Loucy (cell line): ENCODE results near the gene PCDHB7.
"Not testable (repeated sequence)": the region's sequence is repeated elsewhere in the genome, so short reads cannot be mapped to it uniquely, and the experiment has no call there.

Experiments used
- H2AFZ ChIP-seq: fragments of 200-600 bp; sonication (generic); 2 replicates; pipeline ENCODE4 v1.6.0; 2016; ENCODE audit warnings: antibody characterized with exemption, mild to moderate bottlenecking, low read length, moderate library complexity
- H3F3A ChIP-seq: fragments of 200-600 bp; 2 replicates; pipeline ENCODE4 v1.6.0; 2016; ENCODE audit warnings: antibody characterized with exemption, low read depth, mild to moderate bottlenecking
- H3K27me3 ChIP-seq: fragments of 200-600 bp; sonication (generic); 2 replicates; pipeline ENCODE4 v1.6.1; 2014; ENCODE audit warnings: low read length, mild to moderate bottlenecking; ENCODE audit not compliant: insufficient read depth, poor library complexity, severe bottlenecking
- H3K36me3 ChIP-seq: fragments of 200-600 bp; sonication (generic); 2 replicates; pipeline ENCODE4 v1.6.1; 2016; ENCODE audit warnings: low read length; ENCODE audit not compliant: insufficient read depth
- H3K4me1 ChIP-seq: fragments of 200-600 bp; sonication (generic); 2 replicates; pipeline ENCODE4 v1.5.1; 2014; ENCODE audit warnings: low read length, mild to moderate bottlenecking; ENCODE audit not compliant: insufficient read depth, poor library complexity, severe bottlenecking
- H3K4me2 ChIP-seq: fragments of 200-600 bp; sonication (generic); 2 replicates; pipeline ENCODE4 v1.6.0; 2014; ENCODE audit warnings: antibody characterized with exemption, low read length, low read depth, mild to moderate bottlenecking; ENCODE audit not compliant: poor library complexity, severe bottlenecking
- H3K4me3 ChIP-seq: fragments of 200-600 bp; sonication (generic); 2 replicates; pipeline ENCODE4 v1.5.1; 2014; ENCODE audit warnings: low read length, mild to moderate bottlenecking, mixed read lengths; ENCODE audit not compliant: poor library complexity, severe bottlenecking
- H3K79me2 ChIP-seq: fragments of 200-600 bp; sonication (generic); 2 replicates; pipeline ENCODE4 v1.6.1; 2014; ENCODE audit warnings: low read length; ENCODE audit not compliant: insufficient read depth
- H3K9ac ChIP-seq: fragments of 200-600 bp; sonication (generic); 2 replicates; pipeline ENCODE4 v1.6.0; 2014; ENCODE audit warnings: mild to moderate bottlenecking, low read depth, low read length, moderate library complexity; ENCODE audit not compliant: poor library complexity, severe bottlenecking
- H3K9me2 ChIP-seq: fragments of 200-600 bp; sonication (generic); replicated peaks from 2 replicates; pipeline ENCODE4 v1.6.1; 2016; ENCODE audit warnings: low read depth, low read length, mixed read lengths
- H3K9me3 ChIP-seq: fragments of 200-600 bp; sonication (generic); 2 replicates; pipeline ENCODE4 v1.6.1; 2014; ENCODE audit warnings: mild to moderate bottlenecking, antibody characterized with exemption, low read length, low read depth; ENCODE audit not compliant: insufficient read depth
- H4K20me1 ChIP-seq: fragments of 200-600 bp; sonication (generic); 2 replicates; pipeline ENCODE4 v1.6.0; 2014; ENCODE audit warnings: antibody characterized with exemption, low read length, mild to moderate bottlenecking; ENCODE audit not compliant: insufficient read depth, poor library complexity, severe bottlenecking
- CTCF ChIP-seq: fragments of 200-600 bp; sonication (generic); conservative IDR thresholded peaks from 2 replicates; pipeline ENCODE4 v1.5.1; 2014; ENCODE audit warnings: mild to moderate bottlenecking, antibody characterized with exemption, low read length
- EZH2phosphoT487 ChIP-seq: fragments of 200-600 bp; IDR thresholded peaks from 2 replicates; pipeline ENCODE4 v1.6.1; 2018; ENCODE audit warnings: antibody characterized with exemption, mild to moderate bottlenecking, moderate library complexity, borderline replicate concordance

The PCDHB7 gene

GRCh38 chr5:141135030-141135717 is 37.3 kb upstream of the PCDHB7 start, which contains the start of gene PCDHB5:
PCDHB5 (plus strand) TSS chr5:141135206; CDS start chr5:141135435, 229 bp downstream.
- Histone ChIP-seq H3K4me2 (no peak within 1 kb of the TSS), H3F3A (no peaks in the 10 kb centered on the region), H3K4me1 (no peaks in the 10 kb centered on the region), H3K4me3 (no peak within 1 kb of the TSS), H3K9ac (no peak within 1 kb of the TSS), H2AFZ (no peak within 1 kb of the TSS), H3K79me2 (no peaks in the 10 kb centered on the region), H4K20me1 (no peaks in the 10 kb centered on the region), H3K9me2 (no peaks in the 10 kb centered on the region), H3K9me3 (no peaks in the 10 kb centered on the region; the same call in 1 of the 2 replicates), H3K27me3 (no peaks in the 10 kb centered on the region), H3K36me3 (no peaks in the 10 kb centered on the region)
- TF ChIP-seq CTCF (no peak), EZH2phosphoT487 (no peak)

- no peak overlapping the region for H3K4me2 ChIP-seq
Observed at GRCh38 chr5:141135718-141136266, 36.7 kb upstream of the PCDHB7 start.

GRCh38 chr5:141137346-141137745 is 35.1 kb upstream of the PCDHB7 start:
- H3K9me3 ChIP-seq, H3K4me2 ChIP-seq, H3K36me3 ChIP-seq, H3K4me1 ChIP-seq, H3K79me2 ChIP-seq, H3K4me3 ChIP-seq, H3F3A ChIP-seq, H2AFZ ChIP-seq, H4K20me1 ChIP-seq, H3K27me3 ChIP-seq, H3K9ac ChIP-seq, H3K9me2 ChIP-seq: not testable (repeated sequence)

More at GRCh38 chr5:141135718-141136266, 36.7 kb upstream of the PCDHB7 start:
- no peaks in the 10 kb centered on the region for H3K79me2 ChIP-seq
- H4K20me1 ChIP-seq = no peaks in the 10 kb centered on the region
- H2AFZ ChIP-seq = no peak overlapping the region
- H3K4me1 ChIP-seq = no peaks in the 10 kb centered on the region
- no peak overlapping the region for H3K9ac ChIP-seq
- H3K36me3 ChIP-seq = no peaks in the 10 kb centered on the region
- H3K27me3 ChIP-seq = no peaks in the 10 kb centered on the region
- H3K9me2 ChIP-seq = no peaks in the 10 kb centered on the region
- H3F3A ChIP-seq = no peaks in the 10 kb centered on the region
- TF ChIP-seq CTCF = no peak
- no peak for TF ChIP-seq EZH2phosphoT487
- H3K4me3 ChIP-seq = no peak overlapping the region
- H3K9me3 ChIP-seq = no peaks in the 10 kb centered on the region; the same call in 1 of the 2 replicates
